ENCODE data around the gene PTPRD. TPM values are rescaled to one million over a fixed set of nuclear protein-coding genes. Genes with fewer than 3 reads are reported as not detected.

Gene PTPRD
- total RNA-seq, 4 donors from 2014 or later = 19.6 to 78.9 (median 45.6) TPM

DNA sequence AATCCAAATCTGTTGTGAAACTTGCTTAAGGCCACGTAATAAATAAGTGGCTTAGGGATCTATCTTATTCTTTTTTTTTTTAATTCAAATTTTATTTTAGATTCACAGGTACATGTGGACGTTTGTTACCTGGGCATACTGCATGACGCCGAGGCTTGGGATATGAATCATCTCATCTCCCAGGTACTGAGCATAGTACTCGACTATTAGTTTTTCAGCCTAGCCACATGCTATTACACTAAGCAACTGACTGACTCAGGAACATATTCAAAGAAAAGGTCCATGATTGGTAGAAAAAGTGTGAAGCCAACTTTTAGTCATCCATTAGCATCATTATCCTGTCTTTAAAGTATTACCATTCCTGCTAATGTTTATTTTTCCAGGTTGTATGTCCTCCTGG is 1709.7 kb downstream of the PTPRD start:
- H3K4me1 ChIP-seq = no peaks in the 10 kb centered on the region
- H3K27me3 ChIP-seq = no peaks in the 10 kb centered on the region
- no peaks in the 10 kb centered on the region for H3K9me3 ChIP-seq
- no peak overlapping the region for H3K27ac ChIP-seq
- TF ChIP-seq, protein P1, sequence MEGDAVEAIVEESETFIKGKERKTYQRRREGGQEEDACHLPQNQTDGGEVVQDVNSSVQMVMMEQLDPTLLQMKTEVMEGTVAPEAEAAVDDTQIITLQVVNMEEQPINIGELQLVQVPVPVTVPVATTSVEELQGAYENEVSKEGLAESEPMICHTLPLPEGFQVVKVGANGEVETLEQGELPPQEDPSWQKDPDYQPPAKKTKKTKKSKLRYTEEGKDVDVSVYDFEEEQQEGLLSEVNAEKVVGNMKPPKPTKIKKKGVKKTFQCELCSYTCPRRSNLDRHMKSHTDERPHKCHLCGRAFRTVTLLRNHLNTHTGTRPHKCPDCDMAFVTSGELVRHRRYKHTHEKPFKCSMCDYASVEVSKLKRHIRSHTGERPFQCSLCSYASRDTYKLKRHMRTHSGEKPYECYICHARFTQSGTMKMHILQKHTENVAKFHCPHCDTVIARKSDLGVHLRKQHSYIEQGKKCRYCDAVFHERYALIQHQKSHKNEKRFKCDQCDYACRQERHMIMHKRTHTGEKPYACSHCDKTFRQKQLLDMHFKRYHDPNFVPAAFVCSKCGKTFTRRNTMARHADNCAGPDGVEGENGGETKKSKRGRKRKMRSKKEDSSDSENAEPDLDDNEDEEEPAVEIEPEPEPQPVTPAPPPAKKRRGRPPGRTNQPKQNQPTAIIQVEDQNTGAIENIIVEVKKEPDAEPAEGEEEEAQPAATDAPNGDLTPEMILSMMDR (IDR thresholded peaks at IDR 0.05) = no peak
- TF ChIP-seq POLR2A (IDR thresholded peaks at IDR 0.05) = no peak
- 70 to 85% methylated on average over 5 of the region's 5 CpGs for WGBS, 2 donors
- no peaks in the 10 kb centered on the region for H3K36me3 ChIP-seq
- intact Hi-C loops (cut with DNase I) = no loop called here
- no peak for DNase-seq
- no peak overlapping the region for H3K4me3 ChIP-seq (replicated peaks in 1 of 3)

DNA sequence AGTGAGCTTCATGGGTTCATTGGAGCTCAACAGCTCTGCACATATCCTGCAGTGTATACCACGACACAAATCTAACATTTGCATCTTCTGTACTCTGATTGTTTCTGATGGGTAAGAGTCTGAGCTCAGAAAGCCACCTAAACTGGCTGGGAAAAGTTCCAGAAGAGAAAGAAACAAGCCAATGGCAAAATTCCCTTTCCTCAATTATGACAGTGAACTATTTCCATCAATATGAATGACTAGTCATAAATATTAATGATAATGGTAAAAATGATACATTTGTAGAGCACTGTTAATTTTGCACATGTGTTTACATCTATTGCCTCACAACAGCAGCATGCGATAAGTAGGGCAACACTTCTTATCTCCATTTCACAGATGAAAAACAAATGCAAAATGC is 1711.7 kb downstream of the PTPRD start:
- DNase-seq = no peak
- Histone ChIP-seq H3K27me3 (no peaks in the 10 kb centered on the region), H3K4me1 (no peaks in the 10 kb centered on the region), H3K27ac (no peak overlapping the region), H3K9me3 (no peaks in the 10 kb centered on the region), H3K4me3 (replicated peaks in 1 of 3) (no peak overlapping the region), H3K36me3 (no peaks in the 10 kb centered on the region)
- WGBS, 2 donors = 84 to 86% methylated on average over 2 of the region's 2 CpGs
- intact Hi-C loops (cut with DNase I) = no loop called here
- TF ChIP-seq, protein P1 (IDR thresholded peaks at IDR 0.05) = no peak
- no peak for TF ChIP-seq POLR2A (IDR thresholded peaks at IDR 0.05)

GRCh38 chr9:8899511-8899910 is 1713.3 kb downstream of the PTPRD start:
- WGBS, 2 donors = 73 to 76% methylated on average over 4 of the region's 4 CpGs
- TF ChIP-seq, protein P1 (IDR thresholded peaks at IDR 0.05) = no peak
- no peak for TF ChIP-seq POLR2A (IDR thresholded peaks at IDR 0.05)
- intact Hi-C loops (cut with DNase I) = no loop called here
- Histone ChIP-seq H3K27me3 (no peaks in the 10 kb centered on the region), H3K4me1 (no peaks in the 10 kb centered on the region), H3K36me3 (no peaks in the 10 kb centered on the region), H3K27ac (no peak overlapping the region), H3K4me3 (replicated peaks in 1 of 3) (no peak overlapping the region), H3K9me3 (no peaks in the 10 kb centered on the region)
- DNase-seq = no peak

GRCh38 chr9:8895861-8896224 is 1717.0 kb downstream of the PTPRD start:
- no peaks in the 10 kb centered on the region for H3K4me1 ChIP-seq
- intact Hi-C loops (cut with DNase I) = no loop called here
- DNase-seq = no peak
- WGBS, 2 donors = 29 to 35% methylated on average over 3 of the region's 3 CpGs
- no peaks in the 10 kb centered on the region for H3K36me3 ChIP-seq
- H3K27me3 ChIP-seq = no peaks in the 10 kb centered on the region
- no peak overlapping the region for H3K4me3 ChIP-seq (replicated peaks in 1 of 3)
- no peak overlapping the region for H3K27ac ChIP-seq
- H3K9me3 ChIP-seq = no peaks in the 10 kb centered on the region
- TF ChIP-seq POLR2A (IDR thresholded peaks at IDR 0.05) = no peak
- TF ChIP-seq, protein P1 (IDR thresholded peaks at IDR 0.05) = peak; percentile 40 to 70 (median 54)

DNA sequence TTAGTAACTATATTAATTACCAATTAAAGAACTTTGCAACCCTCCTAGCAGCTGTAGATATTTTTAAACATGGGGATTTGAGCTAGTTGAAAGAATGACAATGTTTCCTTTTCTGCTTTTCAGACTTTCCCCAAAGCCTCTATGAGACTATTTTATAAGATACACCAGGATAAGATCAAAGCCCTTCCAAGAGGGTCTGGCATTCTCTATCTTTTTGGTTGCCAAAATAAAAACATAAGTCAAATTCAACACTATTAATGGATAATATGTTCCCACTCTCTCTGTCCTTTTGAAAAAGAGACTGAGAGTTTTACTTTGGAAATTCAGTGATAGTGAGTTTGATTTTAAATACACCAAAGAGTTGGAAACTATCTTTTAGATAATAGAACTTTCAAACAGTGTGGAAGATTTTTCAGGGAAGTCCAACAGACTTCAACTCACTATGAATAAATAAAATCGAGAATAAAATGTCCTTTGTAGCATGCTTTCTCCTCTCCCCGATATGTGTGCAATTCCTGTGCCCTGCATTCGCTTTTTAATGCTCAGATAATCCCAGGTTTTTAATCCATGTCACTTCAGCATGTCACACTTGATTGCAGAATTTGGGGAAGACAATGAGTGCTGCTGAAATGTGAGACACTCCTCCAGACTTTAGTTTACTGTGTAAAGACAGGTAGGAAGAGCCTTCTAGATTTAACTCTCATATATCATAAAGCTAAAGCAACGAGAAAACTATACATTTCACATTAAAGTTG is 1717.5 kb downstream of the PTPRD start:
- intact Hi-C loops (cut with DNase I) = no loop called here

More for the DNA sequence above, 1717.5 kb downstream of the PTPRD start:
- H3K27me3 ChIP-seq = no peaks in the 10 kb centered on the region
- no peak for TF ChIP-seq POLR2A (IDR thresholded peaks at IDR 0.05)
- TF ChIP-seq, protein P1 (IDR thresholded peaks at IDR 0.05) = no peak
- H3K4me1 ChIP-seq = no peaks in the 10 kb centered on the region
- no peaks in the 10 kb centered on the region for H3K36me3 ChIP-seq
- no peak overlapping the region for H3K4me3 ChIP-seq (replicated peaks in 1 of 3)
- WGBS, 2 donors = 27 to 28% methylated on average over 4 of the region's 4 CpGs
- DNase-seq = no peak
- no peak overlapping the region for H3K27ac ChIP-seq
- no peaks in the 10 kb centered on the region for H3K9me3 ChIP-seq

Measured in thyroid gland (tissue), 4 donors.